H9 (cell line): ENCODE measurements around the gene ST6GAL2. TPM values are rescaled to one million over a fixed set of nuclear protein-coding genes. Genes with fewer than 3 reads are reported as not detected.

Experiments
- DNase-seq: peaks from one replicate; pipeline ENCODE4 v3.0.0-alpha.2; 2017
- H2AFZ ChIP-seq: one replicate; pipeline ENCODE4 v1.6.1; 2013; ENCODE audit warnings: mild to moderate bottlenecking, low read length, control low read depth, moderate library complexity
- H2AK5ac ChIP-seq: 2 replicates; pipeline ENCODE4 v1.6.1; 2013; ENCODE audit warnings: low read length, control low read depth, mixed read lengths; ENCODE audit not compliant: insufficient read length
- H2BK120ac ChIP-seq: one replicate; pipeline ENCODE4 v1.6.1; 2013; ENCODE audit warnings: low read depth, mild to moderate bottlenecking, low read length, control low read depth, inconsistent platforms; ENCODE audit not compliant: poor library complexity, severe bottlenecking
- H2BK12ac ChIP-seq: 2 replicates; pipeline ENCODE4 v1.6.1; 2013; ENCODE audit warnings: low read length, control low read depth, mixed read lengths, low read depth; ENCODE audit not compliant: insufficient read length
- H2BK15ac ChIP-seq: 2 replicates; pipeline ENCODE4 v1.6.1; 2013; ENCODE audit warnings: low read depth, low read length, control low read depth
- H2BK20ac ChIP-seq: one replicate; pipeline ENCODE4 v1.6.1; 2013; ENCODE audit warnings: low read depth, mild to moderate bottlenecking, low read length, control low read depth, inconsistent platforms; ENCODE audit not compliant: poor library complexity, severe bottlenecking
- H2BK5ac ChIP-seq: 2 replicates; pipeline ENCODE4 v1.6.1; 2013; ENCODE audit warnings: low read length, control low read depth, mixed read lengths; ENCODE audit not compliant: insufficient read length
- H3K14ac ChIP-seq: 2 replicates; pipeline ENCODE4 v1.6.1; 2013; ENCODE audit warnings: low read length, control low read depth; ENCODE audit not compliant: insufficient read depth
- H3K18ac ChIP-seq: 2 replicates; pipeline ENCODE4 v1.6.1; 2013; ENCODE audit warnings: low read depth, mild to moderate bottlenecking, mixed read lengths, low read length, control low read depth; ENCODE audit not compliant: insufficient read length
- H3K23ac ChIP-seq: 2 replicates; pipeline ENCODE4 v1.6.1; 2013; ENCODE audit warnings: low read length, control low read depth, mixed read lengths, low read depth; ENCODE audit not compliant: insufficient read length
- H3K23me2 ChIP-seq: 2 replicates; pipeline ENCODE4 v1.6.1; 2013; ENCODE audit warnings: low read depth, mild to moderate bottlenecking, mixed read lengths, low read length, control low read depth; ENCODE audit not compliant: insufficient read length, poor library complexity, severe bottlenecking
- H3K27ac ChIP-seq: 2 replicates; pipeline ENCODE4 v1.5.1; 2013; ENCODE audit warnings: low read length, control low read depth, mixed read lengths, low read depth; ENCODE audit not compliant: insufficient read length
- H3K27me3 ChIP-seq: 2 replicates; pipeline ENCODE4 v1.6.1; 2013; ENCODE audit warnings: low read length, control low read depth, inconsistent platforms; ENCODE audit not compliant: insufficient read depth
- H3K4ac ChIP-seq: 2 replicates; pipeline ENCODE4 v1.6.1; 2013; ENCODE audit warnings: low read depth, mild to moderate bottlenecking, control low read depth, inconsistent platforms, low read length, moderate library complexity
- H3K4me1 ChIP-seq: 2 replicates; pipeline ENCODE4 v1.6.1; 2013; ENCODE audit warnings: low read length, control low read depth, inconsistent platforms; ENCODE audit not compliant: insufficient read depth
- H3K4me2 ChIP-seq: 2 replicates; pipeline ENCODE4 v1.6.1; 2013; ENCODE audit warnings: low read length, control low read depth, mixed read lengths; ENCODE audit not compliant: insufficient read length, insufficient read depth
- H3K56ac ChIP-seq: 2 replicates; pipeline ENCODE4 v1.6.1; 2013; ENCODE audit warnings: low read depth, mild to moderate bottlenecking, mixed read lengths, low read length, control low read depth; ENCODE audit not compliant: insufficient read length
- H3K79me1 ChIP-seq: 2 replicates; pipeline ENCODE4 v1.6.1; 2013; ENCODE audit warnings: low read depth, mild to moderate bottlenecking, moderate library complexity, low read length, control low read depth, inconsistent platforms; ENCODE audit not compliant: insufficient read depth, poor library complexity, severe bottlenecking
- H3K79me2 ChIP-seq: 2 replicates; pipeline ENCODE4 v1.6.1; 2013; ENCODE audit warnings: low read length, control low read depth, inconsistent platforms; ENCODE audit not compliant: insufficient read depth
- H3K9ac ChIP-seq: 2 replicates; pipeline ENCODE4 v1.6.1; 2013; ENCODE audit warnings: low read length, control low read depth, mixed read lengths; ENCODE audit not compliant: insufficient read length; ENCODE audit errors: extremely low read depth
- H3K9me3 ChIP-seq: one replicate; pipeline ENCODE4 v1.6.1; 2013; ENCODE audit warnings: low read depth, low read length, inconsistent platforms; ENCODE audit not compliant: control insufficient read depth
- H3T11ph ChIP-seq: one replicate; pipeline ENCODE4 v1.6.1; 2013; ENCODE audit warnings: mild to moderate bottlenecking, low read length, control low read depth, inconsistent platforms
- H4K20me1 ChIP-seq: one replicate; pipeline ENCODE4 v1.6.1; 2013; ENCODE audit not compliant: control insufficient read depth, insufficient read length, insufficient read depth
- H4K5ac ChIP-seq: 2 replicates; pipeline ENCODE4 v1.6.1; 2013; ENCODE audit warnings: low read depth, mild to moderate bottlenecking, mixed read lengths, low read length, control low read depth; ENCODE audit not compliant: insufficient read length
- H4K8ac ChIP-seq: replicated peaks from 2 replicates; pipeline ENCODE4 v1.6.1; 2013; ENCODE audit warnings: low read length, control low read depth, mixed read lengths, low read depth; ENCODE audit not compliant: insufficient read length
- H4K91ac ChIP-seq: 2 replicates; pipeline ENCODE4 v1.6.1; 2013; ENCODE audit warnings: low read depth, mild to moderate bottlenecking, moderate library complexity, mixed read lengths, low read length, control low read depth; ENCODE audit not compliant: insufficient read length
- H3K27ac Mint-ChIP-seq, 3 experiments: 2 replicates in 2 of 3; 3 replicates in 1 of 3; pipeline ENCODE4 v1.8.0; 2020 to 2021; ENCODE audit warnings: mixed read lengths in 3 of 3, mild to moderate bottlenecking in 1 of 3, moderate library complexity in 1 of 3
- H3K27me3 Mint-ChIP-seq: 2 replicates; pipeline ENCODE4 v1.8.0; 2021; ENCODE audit warnings: low read depth, mild to moderate bottlenecking, moderate library complexity, mixed read lengths
- H3K36me3 Mint-ChIP-seq, 3 experiments: 2 replicates in 2 of 3; 3 replicates in 1 of 3; pipeline ENCODE4 v1.8.0; 2020 to 2021; ENCODE audit warnings: low read depth in 3 of 3, mixed read lengths in 3 of 3; ENCODE audit not compliant: insufficient read depth in 1 of 3
- H3K4me1 Mint-ChIP-seq, 2 experiments: 2 replicates each; pipeline ENCODE4 v1.8.0; 2020; ENCODE audit warnings: mixed read lengths in 2 of 2
- H3K4me3 Mint-ChIP-seq, 2 experiments: 2 replicates in 1 of 2; 3 replicates in 1 of 2; pipeline ENCODE4 v1.8.0; 2020 to 2021; ENCODE audit warnings: mild to moderate bottlenecking in 2 of 2, mixed read lengths in 2 of 2, moderate library complexity in 1 of 2
- H3K9me3 Mint-ChIP-seq, 2 experiments: 2 replicates in 1 of 2; 3 replicates in 1 of 2; pipeline ENCODE4 v1.8.0; 2020; ENCODE audit warnings: mild to moderate bottlenecking in 2 of 2, mixed read lengths in 2 of 2, moderate library complexity in 1 of 2
- CTCF ChIP-seq: fragments of 200-600 bp; sonication (generic); conservative IDR thresholded peaks from 3 replicates; pipeline ENCODE4 v1.8.0; 2021; ENCODE audit warnings: antibody characterized with exemption, mild to moderate bottlenecking
- WGBS: extraction: QIAGEN DNeasy Blood & Tissue Kit; methylation state at CpG from one replicate; pipeline ENCODE4 v1.1.7; 2013; ENCODE audit warnings: missing lambda C conversion rate, low lambda C conversion rate, mixed read lengths; ENCODE audit not compliant: insufficient read length; ENCODE audit errors: extremely low coverage; 5-methylcytosine and 5-hydroxymethylcytosine counted together
- total RNA-seq: library from RNA; stranded (reverse); gene quantifications from 2 replicates; pipeline ENCODE4 v1.2.1, GENCODE V29; 2021

ST6GAL2 gene
- total RNA-seq, 1 experiment from 2014 or later, result 7.6 TPM

GRCh38 chr2:106859498-106859897 lies 26.5 kb downstream of the ST6GAL2 start:
- WGBS, result no CpG with 5 or more reads among the region's 4 CpGs
- no peak overlapping the region for H3K23ac ChIP-seq
- H4K20me1 ChIP-seq, result no peaks in the 10 kb centered on the region
- H2AFZ ChIP-seq, result no peak overlapping the region
- no peak overlapping the region for H3T11ph ChIP-seq
- H3K27ac Mint-ChIP-seq, result no peak overlapping the region
- no peak overlapping the region for H2BK12ac ChIP-seq
- H3K4me3 Mint-ChIP-seq, result no peak overlapping the region
- no peak overlapping the region for H3K4ac ChIP-seq
- H3K4me1 ChIP-seq, result no peaks in the 10 kb centered on the region
- H3K27me3 Mint-ChIP-seq, result no peaks in the 10 kb centered on the region
- H3K4me1 Mint-ChIP-seq, result peaks cover 17 to 26% of the 10 kb centered on the region in 2 experiments
- no peak overlapping the region for H2BK5ac ChIP-seq
- H3K4me2 ChIP-seq, result no peak overlapping the region
- no peak overlapping the region for H2BK120ac ChIP-seq
- H3K14ac ChIP-seq, result no peak overlapping the region
- H3K79me1 ChIP-seq, result no peaks in the 10 kb centered on the region
- no peak for DNase-seq
- H3K9me3 Mint-ChIP-seq, result peaks cover 12 to 22% of the 10 kb centered on the region in 2 experiments
- H3K23me2 ChIP-seq, result no peaks in the 10 kb centered on the region
- peak; percentile 40; the same call in 2 of the 3 replicates for TF ChIP-seq CTCF
- H3K27ac ChIP-seq, result no peak overlapping the region
- no peak overlapping the region for H4K8ac ChIP-seq
- no peak overlapping the region for H3K56ac ChIP-seq
- no peaks in the 10 kb centered on the region for H3K9me3 ChIP-seq
- H4K5ac ChIP-seq, result no peak overlapping the region
- H2BK15ac ChIP-seq, result no peak overlapping the region
- H3K9ac ChIP-seq, result no peak overlapping the region
- H3K27me3 ChIP-seq, result no peaks in the 10 kb centered on the region
- peaks cover 11 to 19% (median 12%) of the 10 kb centered on the region in 3 experiments for H3K36me3 Mint-ChIP-seq
- H4K91ac ChIP-seq, result no peak overlapping the region
- H3K79me2 ChIP-seq, result no peaks in the 10 kb centered on the region
- no peak overlapping the region for H2AK5ac ChIP-seq
- no peak overlapping the region for H2BK20ac ChIP-seq
- no peak overlapping the region for H3K18ac ChIP-seq
